CD4-positive, alpha-beta T cell (primary cell): ENCODE measurements around the gene MROH8. TPM values are rescaled to one million over a fixed set of nuclear protein-coding genes. Genes with fewer than 3 reads are reported as not detected.

ENCODE experiments used
- ATAC-seq: fragments of 200-7000 bp; cut with Tn5 transposase; one replicate; pipeline ENCODE4 v1.10.0; 2022; ENCODE audit warnings: mild to moderate bottlenecking; ENCODE audit not compliant: poor library complexity
- CTCF ChIA-PET: fragments of 350-600 bp; sonication (Branson Sonifier 250); formaldehyde crosslinking; loops from one replicate; lab custom pipeline; 2021; ENCODE audit warnings: antibody characterized with exemption, inconsistent platforms; lab: Charles Lee
- POLR2A ChIA-PET: fragments of 350-600 bp; sonication (Branson Sonifier 250); formaldehyde crosslinking; loops from one replicate; lab custom pipeline; 2021; ENCODE audit warnings: antibody characterized with exemption, inconsistent platforms; lab: Charles Lee
- DNase-seq, 14 experiments: peaks; one replicate each; pipeline ENCODE4 v3.0.0-alpha.2; 2013 to 2020; ENCODE audit warnings: mixed read lengths in 2 of 14
- H3K27ac ChIP-seq, 2 donors: one replicate each; pipeline versions ENCODE4 v1.5.1 to v1.7.0; 2013; ENCODE audit warnings: low read length in 2 of 2, low read depth in 1 of 2, mild to moderate bottlenecking in 1 of 2
- H3K27me3 ChIP-seq, 2 experiments: 1 replicate in 1 of 2; 2 replicates in 1 of 2; pipeline versions ENCODE4 v1.6.1 to v1.7.0; 2013; ENCODE audit warnings: low read length in 2 of 2, control low read depth in 1 of 2, mild to moderate bottlenecking in 1 of 2, moderate library complexity in 1 of 2; ENCODE audit not compliant: insufficient read depth in 2 of 2, control insufficient read depth in 1 of 2
- H3K36me3 ChIP-seq: one replicate; pipeline ENCODE4 v1.6.1; 2013; ENCODE audit warnings: low read length, control low read depth; ENCODE audit not compliant: insufficient read depth
- H3K4me1 ChIP-seq: one replicate; pipeline ENCODE4 v1.6.1; 2013; ENCODE audit warnings: low read length, control low read depth; ENCODE audit not compliant: insufficient read depth
- H3K4me3 ChIP-seq: one replicate; pipeline ENCODE4 v1.5.1; 2013; ENCODE audit warnings: mild to moderate bottlenecking, low read length, moderate library complexity
- H3K9me3 ChIP-seq, 2 experiments: 1 replicate in 1 of 2; 2 replicates in 1 of 2; pipeline versions ENCODE4 v1.6.1 to v1.7.0; 2013; ENCODE audit warnings: low read length in 2 of 2, mild to moderate bottlenecking in 2 of 2, control low read depth in 1 of 2, moderate library complexity in 1 of 2; ENCODE audit not compliant: control insufficient read depth in 1 of 2, insufficient read depth in 1 of 2
- H3K27ac Mint-ChIP-seq: one replicate; pipeline ENCODE4 v1.8.0; 2020; ENCODE audit warnings: mixed read lengths
- H3K27me3 Mint-ChIP-seq: one replicate; pipeline ENCODE4 v1.8.0; 2021; ENCODE audit warnings: mixed read lengths
- H3K36me3 Mint-ChIP-seq: one replicate; pipeline ENCODE4 v1.8.0; 2021; ENCODE audit warnings: low read depth, mixed read lengths
- H3K4me1 Mint-ChIP-seq: one replicate; pipeline ENCODE4 v1.8.0; 2021; ENCODE audit warnings: low read depth, mixed read lengths
- H3K4me3 Mint-ChIP-seq: one replicate; pipeline ENCODE4 v1.8.0; 2020; ENCODE audit warnings: mild to moderate bottlenecking, mixed read lengths
- H3K9me3 Mint-ChIP-seq: one replicate; pipeline ENCODE4 v1.8.0; 2020; ENCODE audit warnings: mixed read lengths
- CTCF ChIP-seq: fragments of 200-600 bp; IDR thresholded peaks from one replicate; pipeline ENCODE4 v1.8.0; 2022; ENCODE audit warnings: antibody characterized with exemption, mild to moderate bottlenecking
- intact Hi-C, 2 experiments: fragments of 100-400 bp; cut with DNase I in 1 of 2; cut with micrococcal nuclease in 1 of 2; formaldehyde crosslinking; loops; one replicate each; pipeline versions ENCODE4 v1.15.1 to v1.9.0; 2023 to 2025; cut with DNase I, micrococcal nuclease
- total RNA-seq, 174 experiments: library from RNA in 2 of 174; stranded (reverse) in 2 of 174; gene quantifications; one replicate each; pipeline ENCODE4 v1.2.3 and lab custom pipeline; 2021 to 2026

Gene MROH8
- total RNA-seq, 2 experiments from 2014 or later, result 1.1 to 1.2 TPM

GRCh38 chr20:37155987-37156386 is 23.4 kb downstream of the MROH8 start:
- intact Hi-C loops, result no loop called here
- DNase-seq, result no peak
- POLR2A ChIA-PET, result no interaction called here
- H3K36me3 Mint-ChIP-seq, result no peaks in the 10 kb centered on the region
- no peak for ATAC-seq
- no peaks in the 10 kb centered on the region for H3K4me1 Mint-ChIP-seq
- no peak for TF ChIP-seq CTCF
- Histone ChIP-seq H3K4me3 (no peak overlapping the region), H3K36me3 (no peaks in the 10 kb centered on the region), H3K9me3 (no peaks in the 10 kb centered on the region), H3K4me1 (no peaks in the 10 kb centered on the region), H3K27me3 (no peaks in the 10 kb centered on the region), H3K27ac (no peak overlapping the region)
- no peaks in the 10 kb centered on the region for H3K27me3 Mint-ChIP-seq
- no peaks in the 10 kb centered on the region for H3K9me3 Mint-ChIP-seq
- no peak overlapping the region for H3K4me3 Mint-ChIP-seq
- CTCF ChIA-PET, result no interaction called here
- no peak overlapping the region for H3K27ac Mint-ChIP-seq

- no peaks in the 10 kb centered on the region for H3K27me3 Mint-ChIP-seq
- H3K4me1 Mint-ChIP-seq, result no peaks in the 10 kb centered on the region
- H3K27me3 ChIP-seq, result no peaks in the 10 kb centered on the region
- no peaks in the 10 kb centered on the region for H3K9me3 Mint-ChIP-seq
- ChIA-PET POLR2A (no interaction called here), CTCF (no interaction called here)
- DNase-seq (no peak), ATAC-seq (no peak)
- intact Hi-C loops, result no loop called here
- H3K27ac Mint-ChIP-seq, result no peak overlapping the region
- TF ChIP-seq CTCF, result no peak
- no peak overlapping the region for H3K4me3 Mint-ChIP-seq
- peaks cover 0 to 4% of the 10 kb centered on the region in 2 experiments for H3K9me3 ChIP-seq
- H3K27ac ChIP-seq, result no peak overlapping the region
- no peaks in the 10 kb centered on the region for H3K36me3 ChIP-seq
- H3K4me1 ChIP-seq, result no peaks in the 10 kb centered on the region
- H3K36me3 Mint-ChIP-seq, result no peaks in the 10 kb centered on the region
- no peak overlapping the region for H3K4me3 ChIP-seq
Measured at GRCh38 chr20:37154684-37155298, 24.6 kb downstream of the MROH8 start.

- Histone ChIP-seq H3K27me3 (no peaks in the 10 kb centered on the region), H3K27ac (no peak overlapping the region), H3K4me1 (no peaks in the 10 kb centered on the region), H3K36me3 (no peaks in the 10 kb centered on the region), H3K4me3 (no peak overlapping the region), H3K9me3 (peaks cover 0 to 4% of the 10 kb centered on the region in 2 experiments)
- DNase-seq (no peak), ATAC-seq (no peak)
- no peak overlapping the region for H3K4me3 Mint-ChIP-seq
- no peaks in the 10 kb centered on the region for H3K36me3 Mint-ChIP-seq
- no peaks in the 10 kb centered on the region for H3K9me3 Mint-ChIP-seq
- no peaks in the 10 kb centered on the region for H3K4me1 Mint-ChIP-seq
- intact Hi-C loops, result no loop called here
- no peak overlapping the region for H3K27ac Mint-ChIP-seq
- TF ChIP-seq CTCF, result no peak
- ChIA-PET CTCF (no interaction called here), POLR2A (interaction anchor here (0.6 kb wide), 1 partner anchor 186 kb away, joined by 3 read pairs; no protein-coding TSS in a partner anchor)
- H3K27me3 Mint-ChIP-seq, result no peaks in the 10 kb centered on the region
Measured at GRCh38 chr20:37152284-37152683, 27.1 kb downstream of the MROH8 start.
